ENCODE data around the gene ZNRF2. TPM values are rescaled to one million over a fixed set of nuclear protein-coding genes. Genes with fewer than 3 reads are reported as not detected.
"Not testable (repeated sequence)": the region's sequence is repeated elsewhere in the genome, so short reads cannot be mapped to it uniquely, and the experiment has no call there.

Gene ZNRF2
- total RNA-seq, 2 experiments from 2014 or later: 15.1 to 15.2 TPM

- POLR2A ChIA-PET; H3K4me3 Mint-ChIP-seq; CTCF ChIA-PET; H3K9me3 Mint-ChIP-seq (ENCODE audit: insufficient read depth); H3K27me3 Mint-ChIP-seq (ENCODE audit: low read depth); H3K4me1 Mint-ChIP-seq (ENCODE audit: low read depth); H3K27ac Mint-ChIP-seq; H3K36me3 Mint-ChIP-seq (ENCODE audit: low read depth); DNase-seq; ATAC-seq: not testable (repeated sequence)
These were observed 13.1 kb downstream of the ZNRF2 start for GRCh38 chr7:30297499-30297898.

GRCh38 chr7:30298409-30298808 is 14.0 kb downstream of the ZNRF2 start:
- H3K36me3 Mint-ChIP-seq (ENCODE audit: low read depth); H3K9me3 Mint-ChIP-seq (ENCODE audit: insufficient read depth); ATAC-seq; POLR2A ChIA-PET; H3K4me1 Mint-ChIP-seq (ENCODE audit: low read depth); CTCF ChIA-PET; H3K4me3 Mint-ChIP-seq; DNase-seq; H3K27ac Mint-ChIP-seq; H3K27me3 Mint-ChIP-seq (ENCODE audit: low read depth): not testable (repeated sequence)

GRCh38 chr7:30301751-30302150 is 17.4 kb downstream of the ZNRF2 start:
- Mint-ChIP-seq H3K4me1 (ENCODE audit: low read depth) (peaks cover 5% of the 10 kb centered on the region), H3K27ac (no peak overlapping the region), H3K36me3 (ENCODE audit: low read depth) (peaks cover 2% of the 10 kb centered on the region), H3K9me3 (ENCODE audit: insufficient read depth) (no peaks in the 10 kb centered on the region), H3K4me3 (no peak overlapping the region), H3K27me3 (ENCODE audit: low read depth) (no peaks in the 10 kb centered on the region)
- CTCF ChIA-PET: no interaction called here
- ATAC-seq: no peak
- POLR2A ChIA-PET: no interaction called here
- DNase-seq: no peak

- Mint-ChIP-seq H3K9me3 (ENCODE audit: insufficient read depth) (no peaks in the 10 kb centered on the region), H3K27ac (no peak overlapping the region), H3K4me1 (ENCODE audit: low read depth) (peaks cover 9% of the 10 kb centered on the region), H3K4me3 (no peak overlapping the region), H3K36me3 (ENCODE audit: low read depth) (peaks cover 2% of the 10 kb centered on the region), H3K27me3 (ENCODE audit: low read depth) (no peaks in the 10 kb centered on the region)
- ATAC-seq: no peak
- no peak for DNase-seq
- ChIA-PET POLR2A (no interaction called here), CTCF (interaction anchor here (2.5 kb wide), 1 partner anchor 20 kb away, joined by 8 read pairs; no protein-coding TSS in a partner anchor)
These were observed 18.4 kb downstream of the ZNRF2 start for GRCh38 chr7:30302656-30303311.

GRCh38 chr7:30303312-30304039 is 19.1 kb downstream of the ZNRF2 start:
- Mint-ChIP-seq H3K4me3 (no peak overlapping the region), H3K27me3 (ENCODE audit: low read depth) (no peaks in the 10 kb centered on the region), H3K27ac (no peak overlapping the region), H3K36me3 (ENCODE audit: low read depth) (peaks cover 2% of the 10 kb centered on the region), H3K9me3 (ENCODE audit: insufficient read depth) (no peaks in the 10 kb centered on the region), H3K4me1 (ENCODE audit: low read depth) (peaks cover 14% of the 10 kb centered on the region)
- ChIA-PET POLR2A (no interaction called here), CTCF (interaction anchor here (2.5 kb wide), 2 partner anchors 14 to 20 kb away, joined by 6 to 8 read pairs; no protein-coding TSS in a partner anchor)
- ATAC-seq: no peak
- no peak for DNase-seq

- H3K36me3 Mint-ChIP-seq (ENCODE audit: low read depth): peaks cover 2% of the 10 kb centered on the region
- no peaks in the 10 kb centered on the region for H3K27me3 Mint-ChIP-seq (ENCODE audit: low read depth)
- DNase-seq (no peak), ATAC-seq (no peak)
- ChIA-PET POLR2A (no interaction called here), CTCF (interaction anchor here (2.5 kb wide), 2 partner anchors 13 to 19 kb away, joined by 6 to 8 read pairs; no protein-coding TSS in a partner anchor)
- H3K27ac Mint-ChIP-seq: no peak overlapping the region
- H3K9me3 Mint-ChIP-seq (ENCODE audit: insufficient read depth): no peaks in the 10 kb centered on the region
- H3K4me3 Mint-ChIP-seq: no peak overlapping the region
- peaks cover 14% of the 10 kb centered on the region for H3K4me1 Mint-ChIP-seq (ENCODE audit: low read depth)
These were observed 19.9 kb downstream of the ZNRF2 start for GRCh38 chr7:30304177-30304884.

GRCh38 chr7:30306976-30307375 is 22.6 kb downstream of the ZNRF2 start:
- no peaks in the 10 kb centered on the region for H3K27me3 Mint-ChIP-seq (ENCODE audit: low read depth)
- no peaks in the 10 kb centered on the region for H3K36me3 Mint-ChIP-seq (ENCODE audit: low read depth)
- H3K4me1 Mint-ChIP-seq (ENCODE audit: low read depth): peaks cover 21% of the 10 kb centered on the region
- no peak overlapping the region for H3K27ac Mint-ChIP-seq
- ATAC-seq (no peak), DNase-seq (no peak)
- CTCF ChIA-PET: interaction anchor here (0.6 to 1.5 kb wide), 3 partner anchors 11 to 433 kb away, joined by 3 to 4 read pairs (median 3); no protein-coding TSS in a partner anchor
- POLR2A ChIA-PET: interaction anchor here (0.7 kb wide), 1 partner anchor 47 kb away, joined by 5 read pairs; no protein-coding TSS in a partner anchor
- no peaks in the 10 kb centered on the region for H3K9me3 Mint-ChIP-seq (ENCODE audit: insufficient read depth)
- H3K4me3 Mint-ChIP-seq: no peak overlapping the region

GRCh38 chr7:30308389-30308788 is 24.0 kb downstream of the ZNRF2 start:
- DNase-seq: no peak
- peak; percentile 55 for ATAC-seq
- no peaks in the 10 kb centered on the region for H3K9me3 Mint-ChIP-seq (ENCODE audit: insufficient read depth)
- H3K4me1 Mint-ChIP-seq (ENCODE audit: low read depth): peaks cover 21% of the 10 kb centered on the region
- no peaks in the 10 kb centered on the region for H3K27me3 Mint-ChIP-seq (ENCODE audit: low read depth)
- ChIA-PET CTCF (interaction anchor here (1.0 to 1.1 kb wide), 2 partner anchors 14 to 33 kb away, joined by 3 read pairs; no protein-coding TSS in a partner anchor), POLR2A (interaction anchor here (0.7 kb wide), 1 partner anchor 14 kb away, joined by 3 read pairs; no protein-coding TSS in a partner anchor)
- H3K27ac Mint-ChIP-seq: no peak overlapping the region
- no peak overlapping the region for H3K4me3 Mint-ChIP-seq
- no peaks in the 10 kb centered on the region for H3K36me3 Mint-ChIP-seq (ENCODE audit: low read depth)

- DNase-seq (no peak), ATAC-seq (no peak)
- H3K4me3 Mint-ChIP-seq: no peak overlapping the region
- no peak overlapping the region for H3K27ac Mint-ChIP-seq
- no peaks in the 10 kb centered on the region for H3K9me3 Mint-ChIP-seq (ENCODE audit: insufficient read depth)
- no peaks in the 10 kb centered on the region for H3K27me3 Mint-ChIP-seq (ENCODE audit: low read depth)
- H3K4me1 Mint-ChIP-seq (ENCODE audit: low read depth): peaks cover 21% of the 10 kb centered on the region
- no peaks in the 10 kb centered on the region for H3K36me3 Mint-ChIP-seq (ENCODE audit: low read depth)
- CTCF ChIA-PET: interaction anchor here (1.1 kb wide), 1 partner anchor 34 kb away, joined by 3 read pairs; no protein-coding TSS in a partner anchor
- POLR2A ChIA-PET: interaction anchor here (0.5 kb wide), 1 partner anchor 9 kb away, joined by 3 read pairs; no protein-coding TSS in a partner anchor
These were observed 24.9 kb downstream of the ZNRF2 start for GRCh38 chr7:30309302-30309701.

GRCh38 chr7:30309842-30310435 is 25.5 kb downstream of the ZNRF2 start:
- H3K27ac Mint-ChIP-seq: no peak overlapping the region
- no peak overlapping the region for H3K4me3 Mint-ChIP-seq
- ATAC-seq: no peak

GRCh38 chr7:30310674-30311362 is 26.4 kb downstream of the ZNRF2 start:
- peaks cover 2% of the 10 kb centered on the region for H3K36me3 Mint-ChIP-seq (ENCODE audit: low read depth)
- DNase-seq (no peak), ATAC-seq (no peak)
- H3K9me3 Mint-ChIP-seq (ENCODE audit: insufficient read depth): no peaks in the 10 kb centered on the region
- CTCF ChIA-PET: no interaction called here
- no peak overlapping the region for H3K4me3 Mint-ChIP-seq
- H3K27me3 Mint-ChIP-seq (ENCODE audit: low read depth): no peaks in the 10 kb centered on the region
- POLR2A ChIA-PET: interaction anchor here (1.1 kb wide), 1 partner anchor 11 kb away, joined by 5 read pairs; no protein-coding TSS in a partner anchor
- no peak overlapping the region for H3K27ac Mint-ChIP-seq
- H3K4me1 Mint-ChIP-seq (ENCODE audit: low read depth): peaks cover 21% of the 10 kb centered on the region

More at GRCh38 chr7:30309842-30310435, 25.5 kb downstream of the ZNRF2 start:
- no peaks in the 10 kb centered on the region for H3K9me3 Mint-ChIP-seq (ENCODE audit: insufficient read depth)
- POLR2A ChIA-PET: interaction anchor here (0.5 kb wide), 1 partner anchor 10 kb away, joined by 3 read pairs; no protein-coding TSS in a partner anchor
- H3K4me1 Mint-ChIP-seq (ENCODE audit: low read depth): peaks cover 21% of the 10 kb centered on the region
- no peak for DNase-seq
- CTCF ChIA-PET: no interaction called here
- H3K27me3 Mint-ChIP-seq (ENCODE audit: low read depth): no peaks in the 10 kb centered on the region
- no peaks in the 10 kb centered on the region for H3K36me3 Mint-ChIP-seq (ENCODE audit: low read depth)

Data from activated CD8-positive, alpha-beta T cell treated with anti-CD3 and anti-CD28 coated beads, Interleukin-2, amount 10 ng/mL, durations not matched to agents 7 days and 5 days (primary cell).